Adipocyte (in vitro differentiated cells): ENCODE measurements around the gene CERCAM.
A peak's percentile ranks its signal among the peaks of the same experiment; 100 is the strongest.
"Not testable (repeated sequence)": the region's sequence is repeated elsewhere in the genome, so short reads cannot be mapped to it uniquely, and the experiment has no call there.

ENCODE experiments used
- DNase-seq: peaks from one replicate; pipeline ENCODE4 v3.0.0-alpha.2; 2015; ENCODE audit warnings: low read depth
- H3K27me3 ChIP-seq: replicated peaks from 2 replicates; pipeline ENCODE4 v1.7.0; 2013; ENCODE audit warnings: mild to moderate bottlenecking, low read length, moderate library complexity; ENCODE audit not compliant: control insufficient read depth, insufficient read depth
- H3K36me3 ChIP-seq: 2 replicates; pipeline ENCODE4 v1.7.0; 2013; ENCODE audit warnings: low read length, mild to moderate bottlenecking, moderate library complexity; ENCODE audit not compliant: control insufficient read depth, insufficient read depth, severe bottlenecking
- H3K4me1 ChIP-seq: 2 replicates; pipeline ENCODE4 v1.7.0; 2013; ENCODE audit warnings: mild to moderate bottlenecking, low read length, moderate library complexity; ENCODE audit not compliant: control insufficient read depth, insufficient read depth
- H3K4me3 ChIP-seq: 2 replicates; pipeline ENCODE4 v1.7.0; 2013; ENCODE audit warnings: mild to moderate bottlenecking, low read length, moderate library complexity
- H3K9ac ChIP-seq: 2 replicates; pipeline ENCODE4 v1.7.0; 2013; ENCODE audit warnings: mild to moderate bottlenecking, low read length, moderate library complexity
- H3K9me3 ChIP-seq: 2 replicates; pipeline ENCODE4 v1.7.0; 2013; ENCODE audit warnings: mild to moderate bottlenecking, low read length, moderate library complexity; ENCODE audit not compliant: control insufficient read depth

CERCAM gene

DNA sequence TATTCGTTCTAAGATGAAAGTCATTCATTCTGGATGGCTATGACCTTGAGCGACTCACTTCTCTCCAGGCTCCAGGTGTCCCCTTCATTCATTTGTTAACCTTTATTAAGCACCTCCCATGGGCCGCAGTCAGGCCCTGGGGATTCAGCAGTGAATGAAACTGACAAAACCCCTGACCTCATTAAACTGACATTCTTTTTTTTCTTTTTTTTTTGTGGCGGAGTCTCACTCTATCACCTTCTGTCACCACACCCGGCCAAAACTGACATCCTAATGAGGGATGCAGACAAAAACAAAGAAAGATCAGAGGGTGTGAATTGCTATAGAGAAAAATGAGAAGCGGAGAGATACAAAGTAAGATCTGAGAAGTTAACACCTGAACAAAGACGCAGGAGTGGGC, 18.6 kb downstream of the CERCAM start:
- Histone ChIP-seq H3K4me3 (no peak overlapping the region), H3K4me1 (no peaks in the 10 kb centered on the region), H3K9me3 (no peaks in the 10 kb centered on the region), H3K9ac (no peak overlapping the region), H3K27me3 (no peaks in the 10 kb centered on the region), H3K36me3 (peaks cover 3% of the 10 kb centered on the region)
- no peak for DNase-seq

- no peak for DNase-seq
- no peaks in the 10 kb centered on the region for H3K9me3 ChIP-seq
- peaks cover 10% of the 10 kb centered on the region for H3K27me3 ChIP-seq
- no peaks in the 10 kb centered on the region for H3K4me1 ChIP-seq
- H3K36me3 ChIP-seq = no peaks in the 10 kb centered on the region
- no peak overlapping the region for H3K9ac ChIP-seq
- H3K4me3 ChIP-seq = no peak overlapping the region
These were observed 21.5 kb downstream of the CERCAM start for GRCh38 chr9:128442150-128442549.

DNA sequence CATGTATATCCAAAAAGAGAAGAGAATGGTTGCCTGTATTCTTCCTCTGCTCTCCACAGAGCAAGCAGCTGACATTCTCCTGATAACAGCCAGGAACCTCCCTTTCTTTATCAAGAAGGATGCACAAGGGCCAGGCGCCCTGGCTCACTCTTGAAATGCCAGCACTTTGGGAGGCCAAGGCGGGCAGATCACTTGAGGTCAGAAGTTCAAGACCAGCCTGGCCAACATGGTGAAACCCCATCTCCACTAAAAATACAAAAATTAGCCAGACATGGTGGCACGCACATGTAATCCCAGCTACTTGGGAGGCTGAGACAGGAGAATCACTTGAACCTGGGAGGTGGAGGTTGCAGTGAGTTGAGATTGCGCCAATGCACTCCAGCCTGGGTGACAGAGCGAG, 25.8 kb downstream of the CERCAM start:
- H3K9ac ChIP-seq, H3K9me3 ChIP-seq, DNase-seq, H3K4me3 ChIP-seq, H3K36me3 ChIP-seq, H3K4me1 ChIP-seq, H3K27me3 ChIP-seq: not testable (repeated sequence)

DNA sequence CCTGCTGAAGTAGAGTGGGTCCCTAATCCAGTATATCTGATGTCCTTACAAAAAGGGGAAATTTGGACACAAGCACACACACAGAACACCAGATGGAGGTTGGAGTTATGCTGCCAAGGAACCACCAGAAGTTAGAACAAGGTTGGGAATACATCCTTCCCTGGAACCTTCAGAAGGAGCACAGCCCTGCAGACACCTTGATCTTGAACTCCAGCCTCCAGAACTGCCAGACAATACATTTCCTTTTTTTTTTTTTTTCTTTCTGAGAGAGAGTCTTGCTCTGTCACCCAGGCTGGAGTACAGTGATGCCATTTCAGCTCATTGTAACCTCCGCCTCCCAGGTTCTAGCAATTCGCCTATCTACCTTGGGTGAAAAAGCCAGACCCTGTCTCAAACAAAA, 28.1 kb downstream of the CERCAM start:
- no peak overlapping the region for H3K9ac ChIP-seq
- H3K4me1 ChIP-seq = no peaks in the 10 kb centered on the region
- no peak overlapping the region for H3K4me3 ChIP-seq
- peaks cover 10% of the 10 kb centered on the region for H3K27me3 ChIP-seq
- H3K9me3 ChIP-seq = no peaks in the 10 kb centered on the region
- no peaks in the 10 kb centered on the region for H3K36me3 ChIP-seq
- no peak for DNase-seq

DNA sequence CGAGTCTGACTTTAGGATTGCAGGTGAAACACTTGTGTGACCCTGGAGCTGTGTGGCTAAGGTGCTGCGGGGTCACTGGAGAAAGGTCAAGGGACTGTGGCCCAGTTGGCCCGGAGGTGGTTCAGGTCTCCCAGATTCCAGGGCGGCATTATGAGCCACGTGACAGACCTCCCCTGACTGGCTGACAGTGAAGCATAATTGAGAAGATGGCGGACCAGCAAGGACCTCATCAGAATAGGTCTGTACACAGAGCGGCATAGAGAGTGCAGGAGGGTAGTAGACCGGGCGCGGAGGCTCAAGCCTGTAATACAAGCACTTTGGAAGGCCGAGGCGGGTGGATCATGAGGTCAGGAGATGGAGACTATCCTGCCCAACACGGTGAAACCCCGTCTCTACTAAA, 34.3 kb downstream of the CERCAM start:
- Histone ChIP-seq H3K27me3 (no peaks in the 10 kb centered on the region), H3K4me3 (no peak overlapping the region), H3K4me1 (peaks cover 4% of the 10 kb centered on the region), H3K9ac (no peak overlapping the region), H3K36me3 (peaks cover 4% of the 10 kb centered on the region), H3K9me3 (no peaks in the 10 kb centered on the region)
- no peak for DNase-seq

DNA sequence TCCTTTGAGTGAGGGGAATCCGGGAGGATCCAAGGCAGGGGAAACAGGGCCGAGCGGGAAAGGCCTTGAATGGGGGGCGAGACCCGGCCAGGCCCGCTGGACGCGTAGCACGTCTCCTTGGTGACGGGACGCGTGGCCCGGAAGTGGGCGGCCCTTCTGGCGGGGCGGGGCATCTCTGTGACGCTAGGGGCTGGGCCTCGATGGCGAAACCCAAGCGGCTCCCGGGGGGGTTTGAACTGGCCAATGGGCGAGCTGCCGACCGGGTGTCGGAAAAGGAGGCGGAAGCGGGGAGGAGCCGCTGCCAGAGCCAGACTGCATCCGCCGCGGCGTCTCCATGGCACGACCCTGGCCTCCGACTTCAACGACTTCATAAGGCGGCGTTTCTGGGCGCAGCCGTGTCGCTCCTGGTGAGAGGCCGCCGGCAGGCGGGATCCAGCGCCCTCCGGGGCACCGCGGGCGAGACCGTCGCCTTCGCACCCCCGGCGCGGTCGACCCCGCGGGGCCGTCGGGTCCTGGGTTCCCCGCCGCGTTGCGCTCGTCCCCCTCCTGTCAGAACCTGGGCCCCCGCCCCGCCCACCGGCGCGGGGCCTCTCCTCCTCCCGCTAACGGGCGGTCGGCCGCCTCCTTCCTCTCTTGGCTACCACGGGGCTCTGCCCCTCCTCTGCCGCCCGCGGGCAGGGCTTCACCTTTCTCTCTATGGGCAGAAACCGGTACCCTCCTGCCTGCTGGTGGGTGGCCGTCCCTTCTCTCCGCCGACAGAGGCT, 35.4 kb downstream of the CERCAM start, which contains the start of gene ODF2:
Gene ODF2, plus strand, starts transcription at position 158 of the 764 bp plus-strand sequence. Its CDS starts 86 bp downstream, at position 244.
- H3K36me3 ChIP-seq = peaks cover 13% of the 10 kb centered on the region
- H3K9ac ChIP-seq = peak within 1 kb of the TSS; percentile 86
- DNase-seq = peak; percentile 99
- H3K9me3 ChIP-seq = no peaks in the 10 kb centered on the region
- peak within 1 kb of the TSS; percentile 80 for H3K4me3 ChIP-seq
- no peaks in the 10 kb centered on the region for H3K27me3 ChIP-seq
- H3K4me1 ChIP-seq = peaks cover 4% of the 10 kb centered on the region

DNA sequence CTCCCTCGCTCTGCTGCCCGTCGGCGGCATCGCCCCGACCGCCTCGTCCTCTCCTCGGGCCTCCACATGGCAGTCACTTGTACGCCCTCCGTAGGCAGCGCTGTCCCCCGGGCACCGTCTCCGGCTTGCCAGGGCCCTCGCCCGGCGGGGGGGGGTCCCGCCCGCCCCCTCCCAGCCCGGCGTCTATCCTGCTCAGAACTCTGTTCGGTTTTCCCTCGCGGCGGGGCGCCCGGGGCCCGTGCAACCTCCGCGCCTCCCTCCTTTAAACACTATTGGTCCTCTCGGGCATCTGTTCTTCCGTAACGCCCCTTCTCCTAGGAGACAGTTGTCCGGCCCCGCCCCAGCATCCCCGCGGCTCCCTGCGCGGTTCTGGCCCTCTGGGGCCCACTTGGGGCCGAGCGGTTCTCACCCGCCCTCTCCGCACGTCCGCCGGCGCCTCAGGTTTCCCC, 36.0 kb downstream of the CERCAM start:
- Histone ChIP-seq H3K4me3 (peak overlapping the region; percentile 80), H3K36me3 (peaks cover 16% of the 10 kb centered on the region), H3K9me3 (no peaks in the 10 kb centered on the region), H3K9ac (peak overlapping the region; percentile 86), H3K27me3 (no peaks in the 10 kb centered on the region), H3K4me1 (peaks cover 4% of the 10 kb centered on the region)
- peak; percentile 95 for DNase-seq

DNA sequence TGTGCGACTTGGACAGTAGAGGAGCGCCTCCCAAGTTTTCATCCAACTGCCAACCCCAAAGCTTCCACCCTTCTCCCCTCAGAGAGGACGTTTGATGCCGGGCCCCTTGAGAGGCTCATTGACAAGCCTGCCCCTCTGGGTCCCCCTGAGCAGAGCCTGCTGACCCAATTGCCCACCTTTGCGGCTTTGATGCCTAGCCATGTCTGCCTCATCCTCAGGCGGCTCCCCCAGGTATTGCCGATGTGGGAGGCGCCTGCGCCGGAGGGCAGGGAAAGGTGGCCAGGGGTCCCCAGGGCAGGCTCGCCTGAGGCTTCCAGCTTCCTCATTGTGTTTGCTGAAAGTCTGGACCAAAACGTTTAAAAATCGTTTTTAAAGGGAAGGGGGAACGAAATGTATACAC, 36.5 kb downstream of the CERCAM start:
- no peaks in the 10 kb centered on the region for H3K27me3 ChIP-seq
- peak overlapping the region; percentile 80 for H3K4me3 ChIP-seq
- H3K36me3 ChIP-seq = peaks cover 16% of the 10 kb centered on the region
- H3K9me3 ChIP-seq = no peaks in the 10 kb centered on the region
- peak overlapping the region; percentile 14 for H3K9ac ChIP-seq
- DNase-seq = no peak
- peaks cover 4% of the 10 kb centered on the region for H3K4me1 ChIP-seq

GRCh38 chr9:128459011-128459410, 38.4 kb downstream of the CERCAM start:
- Histone ChIP-seq H3K4me3 (no peak overlapping the region), H3K36me3 (peaks cover 25% of the 10 kb centered on the region), H3K9me3 (no peaks in the 10 kb centered on the region), H3K4me1 (peaks cover 4% of the 10 kb centered on the region), H3K27me3 (no peaks in the 10 kb centered on the region), H3K9ac (no peak overlapping the region)
- DNase-seq = no peak

GRCh38 chr9:128469070-128469469, 48.4 kb downstream of the CERCAM start:
- Histone ChIP-seq H3K4me1 (peaks cover 9% of the 10 kb centered on the region), H3K9ac (no peak overlapping the region), H3K4me3 (no peak overlapping the region), H3K36me3 (peaks cover 21% of the 10 kb centered on the region), H3K27me3 (no peaks in the 10 kb centered on the region), H3K9me3 (no peaks in the 10 kb centered on the region)
- no peak for DNase-seq

DNA sequence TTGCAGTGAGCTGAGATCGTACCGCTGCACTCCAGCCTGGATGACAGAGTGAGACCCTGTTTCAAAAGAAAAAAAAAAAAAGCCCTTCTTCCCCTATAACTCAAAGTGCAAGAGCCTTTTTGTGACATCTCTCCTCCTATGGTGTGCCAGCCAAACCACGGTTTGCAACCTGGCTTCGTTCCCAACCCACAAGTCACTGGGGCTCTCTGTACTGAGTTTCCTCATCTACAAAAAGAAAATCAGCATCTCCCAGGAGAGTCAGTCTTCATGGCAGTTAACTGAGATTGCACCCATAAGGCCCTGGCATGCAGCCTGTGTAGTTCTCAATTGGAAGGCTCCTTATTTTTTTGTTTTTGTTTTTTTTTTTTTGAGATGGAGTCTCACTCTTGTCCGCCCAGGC, 49.9 kb downstream of the CERCAM start:
- peak; percentile 64 for DNase-seq
- H3K9me3 ChIP-seq = no peaks in the 10 kb centered on the region
- H3K36me3 ChIP-seq = peaks cover 18% of the 10 kb centered on the region
- peaks cover 9% of the 10 kb centered on the region for H3K4me1 ChIP-seq
- no peak overlapping the region for H3K9ac ChIP-seq
- no peak overlapping the region for H3K4me3 ChIP-seq
- no peaks in the 10 kb centered on the region for H3K27me3 ChIP-seq

DNA sequence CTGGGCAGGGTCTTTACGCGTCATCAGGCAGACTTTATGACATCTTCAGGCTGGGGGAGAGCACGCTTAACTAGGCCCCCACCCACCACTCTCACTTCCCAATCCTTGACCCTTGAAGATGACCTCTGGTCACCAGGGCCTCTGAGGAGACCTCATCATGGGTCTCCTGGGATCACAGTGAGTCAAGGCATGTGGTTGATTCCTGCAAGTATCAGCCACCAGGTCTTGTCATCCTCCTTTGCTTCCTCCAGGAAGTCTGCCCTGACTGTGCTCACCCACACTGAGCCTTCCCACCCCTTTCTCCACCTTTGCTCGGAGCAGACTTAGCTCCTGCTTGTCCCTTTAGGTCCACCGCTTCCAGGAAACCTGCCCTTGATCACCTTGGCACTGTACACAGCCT, 52.4 kb downstream of the CERCAM start:
- Histone ChIP-seq H3K9me3 (no peaks in the 10 kb centered on the region), H3K27me3 (no peaks in the 10 kb centered on the region), H3K4me3 (no peak overlapping the region), H3K36me3 (peaks cover 13% of the 10 kb centered on the region), H3K9ac (no peak overlapping the region), H3K4me1 (peaks cover 9% of the 10 kb centered on the region)
- DNase-seq = no peak
